CD14-positive monocyte (primary cell): Measurements from ENCODE around the gene RASIP1. TPM values are rescaled to one million over a fixed set of nuclear protein-coding genes. Genes with fewer than 3 reads are reported as not detected.
A peak's percentile ranks its signal among the peaks of the same experiment; 100 is the strongest.

Experiments used
- DNase-seq, 3 donors: peaks; one replicate each; pipeline ENCODE4 v3.0.0-alpha.2; 2011 to 2022
- H2AFZ ChIP-seq: 2 replicates; pipeline ENCODE4 v1.6.0; 2012; ENCODE audit warnings: mild to moderate bottlenecking, low read depth, low read length, inconsistent platforms; ENCODE audit not compliant: insufficient read depth, poor library complexity, severe bottlenecking
- H3K27ac ChIP-seq, 2 donors: 1 replicate in 1 of 2; 2 replicates in 1 of 2; pipeline ENCODE4 v1.5.1; 2012 to 2013; ENCODE audit warnings: low read length in 2 of 2, control low read depth in 1 of 2, inconsistent platforms in 1 of 2, low read depth in 1 of 2, mild to moderate bottlenecking in 1 of 2
- H3K27me3 ChIP-seq, 2 donors: one replicate each; pipeline versions ENCODE4 v1.6.0 to v1.6.1; 2011 to 2013; ENCODE audit warnings: low read length in 2 of 2; ENCODE audit not compliant: control insufficient read depth in 2 of 2, insufficient read depth in 2 of 2
- H3K36me3 ChIP-seq, 2 donors: replicated peaks in 1 of 2; 1 replicate in 1 of 2; 2 replicates in 1 of 2; pipeline versions ENCODE4 v1.5.1 to v1.6.1; 2012 to 2013; ENCODE audit warnings: low read length in 2 of 2, control low read depth in 1 of 2, inconsistent platforms in 1 of 2, mild to moderate bottlenecking in 1 of 2; ENCODE audit not compliant: insufficient read depth in 2 of 2, control insufficient read depth in 1 of 2
- H3K4me1 ChIP-seq, 2 donors: 1 replicate in 1 of 2; 2 replicates in 1 of 2; pipeline versions ENCODE4 v1.5.1 to v1.6.1; 2012 to 2013; ENCODE audit warnings: low read length in 2 of 2, control low read depth in 1 of 2, inconsistent platforms in 1 of 2, mild to moderate bottlenecking in 1 of 2, moderate library complexity in 1 of 2; ENCODE audit not compliant: insufficient read depth in 2 of 2, control insufficient read depth in 1 of 2
- H3K4me2 ChIP-seq: replicated peaks from 2 replicates; pipeline ENCODE3; 2012; ENCODE audit warnings: low read length, moderate library complexity, mild to moderate bottlenecking; ENCODE audit not compliant: poor library complexity, severe bottlenecking; ENCODE audit errors: extremely low read depth
- H3K4me3 ChIP-seq, 3 experiments: fragments of 200-600 bp in 1 of 3; sonication (generic) in 1 of 3; replicated peaks in 1 of 3; 1 replicate in 2 of 3; 2 replicates in 1 of 3; pipeline ENCODE4 v1.5.1; 2011 to 2013; ENCODE audit warnings: low read length in 3 of 3, mild to moderate bottlenecking in 3 of 3, control low read depth in 2 of 3, low read depth in 2 of 3, inconsistent platforms in 1 of 3, moderate library complexity in 1 of 3
- H3K79me2 ChIP-seq: 2 replicates; pipeline ENCODE4 v1.6.0; 2012; ENCODE audit warnings: mild to moderate bottlenecking, control low read depth, inconsistent platforms, low read length, moderate library complexity; ENCODE audit not compliant: insufficient read depth
- H3K9ac ChIP-seq: 2 replicates; pipeline ENCODE4 v1.6.0; 2017; ENCODE audit warnings: low read length, mild to moderate bottlenecking; ENCODE audit not compliant: insufficient read depth, poor library complexity, severe bottlenecking
- H3K9me3 ChIP-seq, 2 donors: replicated peaks in 1 of 2; 1 replicate in 1 of 2; 2 replicates in 1 of 2; pipeline versions ENCODE4 v1.5.1 to v1.6.1; 2012 to 2013; ENCODE audit warnings: low read length in 2 of 2, control low read depth in 1 of 2; ENCODE audit not compliant: control insufficient read depth in 1 of 2, insufficient read depth in 1 of 2
- H4K20me1 ChIP-seq: 2 replicates; pipeline ENCODE4 v1.6.0; 2012; ENCODE audit warnings: mild to moderate bottlenecking, low read length, control low read depth, moderate library complexity; ENCODE audit not compliant: insufficient read depth
- H3K27ac Mint-ChIP-seq, 7 donors: one replicate each; pipeline ENCODE4 v1.8.0; 2020; ENCODE audit warnings: mild to moderate bottlenecking in 7 of 7, mixed read lengths in 7 of 7, moderate library complexity in 6 of 7, inconsistent platforms in 2 of 7
- H3K27me3 Mint-ChIP-seq, 3 donors: one replicate each; pipeline ENCODE4 v1.8.0; 2021 to 2022; ENCODE audit warnings: low read depth in 3 of 3, mild to moderate bottlenecking in 3 of 3, mixed read lengths in 3 of 3, moderate library complexity in 3 of 3, inconsistent platforms in 1 of 3
- H3K36me3 Mint-ChIP-seq, 2 donors: one replicate each; pipeline ENCODE4 v1.8.0; 2020; ENCODE audit warnings: mixed read lengths in 2 of 2, inconsistent platforms in 1 of 2, mild to moderate bottlenecking in 1 of 2
- H3K4me1 Mint-ChIP-seq: one replicate; pipeline ENCODE4 v1.8.0; 2020; ENCODE audit warnings: mild to moderate bottlenecking, mixed read lengths
- H3K4me3 Mint-ChIP-seq, 2 donors: one replicate each; pipeline ENCODE4 v1.8.0; 2020; ENCODE audit warnings: mild to moderate bottlenecking in 2 of 2, mixed read lengths in 2 of 2, moderate library complexity in 1 of 2
- H3K9me3 Mint-ChIP-seq, 7 donors: one replicate each; pipeline ENCODE4 v1.8.0; 2020 to 2022; ENCODE audit warnings: mixed read lengths in 7 of 7, mild to moderate bottlenecking in 6 of 7, moderate library complexity in 6 of 7, inconsistent platforms in 2 of 7
- WGBS: methylation state at CpG from one replicate; pipeline ENCODE4 v1.1.5; 2013; ENCODE audit warnings: missing lambda C conversion rate; ENCODE audit not compliant: insufficient coverage; 5-methylcytosine and 5-hydroxymethylcytosine counted together
- intact Hi-C, 2 donors: fragments of 100-400 bp; cut with micrococcal nuclease; formaldehyde crosslinking; loops; one replicate each; pipeline versions ENCODE4 v1.15.0 to v1.15.1; 2023
- polyA plus RNA-seq, 3 donors: library from polyadenylated mRNA; depleted of rRNA in 1 of 3; unstranded in 2 of 3; stranded (reverse) in 1 of 3; fragments of 300-500 nt in 2 of 3; fragments of >200 nt in 1 of 3; fragmentation: Illumina TruSeq in 2 of 3; gene quantifications; 1 replicate in 2 of 3; 2 replicates in 1 of 3; pipeline ENCODE4 v1.2.3, GENCODE V29; 2012 to 2021
- TF ChIP-seq, protein P1 (sequence below): fragments of 200-600 bp; IDR thresholded peaks from one replicate; pipeline ENCODE4 v1.8.0; 2022; ENCODE audit warnings: antibody characterized with exemption, mild to moderate bottlenecking

RASIP1 gene
- polyA plus RNA-seq, 3 donors: 1.2 TPM; not detected in 2

DNA sequence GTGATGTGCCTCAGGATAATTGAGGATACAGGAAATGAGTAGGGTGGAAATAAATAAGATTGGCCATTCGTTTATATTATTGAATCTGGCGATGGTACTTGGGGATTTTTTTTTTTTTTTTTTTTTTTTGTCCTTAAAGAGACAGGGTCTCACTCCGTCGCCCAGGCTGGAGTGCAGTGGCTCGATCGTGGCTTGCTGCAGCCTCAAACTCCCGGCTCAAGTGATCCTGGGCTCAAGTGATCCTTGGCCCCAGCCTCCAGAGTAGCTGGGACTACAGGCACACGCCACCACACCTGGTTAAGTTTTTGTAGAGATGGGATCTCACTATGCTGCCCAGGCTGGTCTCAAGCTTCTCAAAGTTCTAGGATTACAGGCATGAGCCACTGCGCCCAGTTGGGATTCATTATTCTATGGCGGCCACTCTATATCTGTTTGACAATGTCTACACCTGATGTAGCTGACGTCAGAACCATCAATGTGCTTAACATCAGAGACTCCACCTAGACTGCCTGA is 18.2 kb downstream of the RASIP1 start:
- no peak overlapping the region for H3K27ac Mint-ChIP-seq

DNA sequence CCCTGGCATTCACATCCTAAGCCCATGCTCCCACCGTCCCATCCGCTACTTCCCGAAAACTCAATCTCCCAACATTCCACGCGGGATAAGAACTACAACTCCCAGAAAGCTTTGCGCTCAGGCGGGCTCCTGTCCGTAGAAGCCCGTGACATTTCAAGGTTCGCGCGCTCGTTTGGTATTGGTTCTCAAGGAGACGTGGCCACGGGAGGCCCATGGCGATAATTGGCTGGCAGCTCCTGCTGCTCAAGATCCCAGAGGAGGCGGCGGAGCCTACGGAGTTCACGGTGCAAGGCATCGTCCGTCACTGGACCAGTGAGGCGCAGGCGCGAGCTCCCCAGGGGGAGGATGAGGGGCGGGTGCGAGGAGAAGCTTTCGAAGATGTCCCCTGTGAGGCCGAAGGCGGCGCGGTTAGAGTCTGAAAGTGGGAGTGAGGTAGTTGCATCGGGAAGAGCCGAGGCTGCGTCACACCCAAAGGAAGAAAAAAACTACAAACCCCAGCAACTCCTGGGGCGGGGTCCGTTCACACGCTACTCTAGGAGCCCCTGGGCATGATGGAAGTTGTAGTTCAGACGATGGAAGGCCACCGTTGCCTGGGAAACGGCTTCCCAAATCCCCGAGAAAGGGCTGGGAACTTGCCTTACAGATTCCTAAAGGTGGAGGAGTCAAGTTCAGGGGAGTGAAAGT is 19.7 kb downstream of the RASIP1 start:
- peaks cover 19% of the 10 kb centered on the region for H3K4me1 Mint-ChIP-seq
- Histone ChIP-seq H3K9ac (peak overlapping the region; percentile 65), H3K79me2 (no peaks in the 10 kb centered on the region), H3K4me3 (peak overlapping the region; percentile 34 to 76 (median 72)), H3K27me3 (no peaks in the 10 kb centered on the region), H3K36me3 (no peaks in the 10 kb centered on the region), H3K27ac (peak overlapping the region; percentile 82 to 85), H2AFZ (peak overlapping the region; percentile 82), H3K4me2 (peak overlapping the region; percentile 81), H3K4me1 (peaks cover 16 to 27% of the 10 kb centered on the region in 2 donors), H4K20me1 (no peaks in the 10 kb centered on the region), H3K9me3 (peaks cover 3 to 13% of the 10 kb centered on the region in 2 donors)
- peaks cover 0 to 6% (median 0%) of the 10 kb centered on the region in 3 donors for H3K27me3 Mint-ChIP-seq
- H3K36me3 Mint-ChIP-seq: peaks cover 0 to 8% of the 10 kb centered on the region in 2 donors
- WGBS: 4% methylated on average over 24 of the region's 42 CpGs
- DNase-seq: peak; percentile 88 to 93 (median 93)
- H3K27ac Mint-ChIP-seq: peak overlapping the region; percentile 93 to 97 (median 96)
- peaks cover 12 to 14% (median 12%) of the 10 kb centered on the region in 7 donors for H3K9me3 Mint-ChIP-seq
- H3K4me3 Mint-ChIP-seq: peak overlapping the region; percentile 93 to 96
- TF ChIP-seq, protein P1, sequence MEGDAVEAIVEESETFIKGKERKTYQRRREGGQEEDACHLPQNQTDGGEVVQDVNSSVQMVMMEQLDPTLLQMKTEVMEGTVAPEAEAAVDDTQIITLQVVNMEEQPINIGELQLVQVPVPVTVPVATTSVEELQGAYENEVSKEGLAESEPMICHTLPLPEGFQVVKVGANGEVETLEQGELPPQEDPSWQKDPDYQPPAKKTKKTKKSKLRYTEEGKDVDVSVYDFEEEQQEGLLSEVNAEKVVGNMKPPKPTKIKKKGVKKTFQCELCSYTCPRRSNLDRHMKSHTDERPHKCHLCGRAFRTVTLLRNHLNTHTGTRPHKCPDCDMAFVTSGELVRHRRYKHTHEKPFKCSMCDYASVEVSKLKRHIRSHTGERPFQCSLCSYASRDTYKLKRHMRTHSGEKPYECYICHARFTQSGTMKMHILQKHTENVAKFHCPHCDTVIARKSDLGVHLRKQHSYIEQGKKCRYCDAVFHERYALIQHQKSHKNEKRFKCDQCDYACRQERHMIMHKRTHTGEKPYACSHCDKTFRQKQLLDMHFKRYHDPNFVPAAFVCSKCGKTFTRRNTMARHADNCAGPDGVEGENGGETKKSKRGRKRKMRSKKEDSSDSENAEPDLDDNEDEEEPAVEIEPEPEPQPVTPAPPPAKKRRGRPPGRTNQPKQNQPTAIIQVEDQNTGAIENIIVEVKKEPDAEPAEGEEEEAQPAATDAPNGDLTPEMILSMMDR: no peak
- intact Hi-C loops: loop anchor here in 1 of 2 donors (5.0 kb wide), 1 partner anchor 73 kb away; the partner anchor contains the start of gene CA11

More for the DNA sequence above, 18.2 kb downstream of the RASIP1 start:
- Mint-ChIP-seq H3K27me3 (peaks cover 0 to 9% (median 4%) of the 10 kb centered on the region in 3 donors), H3K36me3 (peaks cover 2 to 18% of the 10 kb centered on the region in 2 donors), H3K4me3 (no peak overlapping the region), H3K4me1 (peaks cover 29% of the 10 kb centered on the region), H3K9me3 (peaks cover 14 to 29% (median 27%) of the 10 kb centered on the region in 7 donors)
- Histone ChIP-seq H3K9ac (no peak overlapping the region), H3K27me3 (no peaks in the 10 kb centered on the region), H3K9me3 (peaks cover 13 to 27% of the 10 kb centered on the region in 2 donors), H3K79me2 (no peaks in the 10 kb centered on the region), H3K27ac (no peak overlapping the region), H2AFZ (no peak overlapping the region), H4K20me1 (no peaks in the 10 kb centered on the region), H3K4me3 (no peak overlapping the region), H3K4me2 (no peak overlapping the region), H3K36me3 (no peaks in the 10 kb centered on the region), H3K4me1 (peaks cover 23 to 36% of the 10 kb centered on the region in 2 donors)
- intact Hi-C loops: loop anchor here in 1 of 2 donors (5.0 kb wide), 1 partner anchor 75 kb away; the partner anchor contains the start of gene CA11
- DNase-seq: no peak
- 95% methylated on average over 8 of the region's 11 CpGs for WGBS
- TF ChIP-seq, protein P1: no peak
